Measurements from ENCODE around the gene HIVEP3. TPM values are rescaled to one million over a fixed set of nuclear protein-coding genes. Genes with fewer than 3 reads are reported as not detected.

Gene HIVEP3
- total RNA-seq, 1 donor from 2014 or later = 11.6 TPM

GRCh38 chr1:41590331-41590730, 328.4 kb downstream of the HIVEP3 start:
- DNase-seq (no peak), ATAC-seq (no peak)
- intact Hi-C loops (cut with DNase I) = no loop called here
- no peaks in the 10 kb centered on the region for H3K4me1 ChIP-seq
- no peaks in the 10 kb centered on the region for H3K9me3 ChIP-seq
- no peak overlapping the region for H3K27ac ChIP-seq
- no peak overlapping the region for H3K4me3 ChIP-seq
- no peaks in the 10 kb centered on the region for H3K27me3 ChIP-seq (ENCODE audit: low read depth)
- H3K36me3 ChIP-seq = no peaks in the 10 kb centered on the region
- no peak for TF ChIP-seq CTCF (IDR thresholded peaks at IDR 0.05)

- H3K9me3 ChIP-seq = no peaks in the 10 kb centered on the region
- DNase-seq (no peak), ATAC-seq (no peak)
- H3K27me3 ChIP-seq (ENCODE audit: low read depth) = no peaks in the 10 kb centered on the region
- no peak overlapping the region for H3K4me3 ChIP-seq
- no peaks in the 10 kb centered on the region for H3K4me1 ChIP-seq
- no peak overlapping the region for H3K27ac ChIP-seq
- TF ChIP-seq CTCF (IDR thresholded peaks at IDR 0.05) = no peak
- intact Hi-C loops (cut with DNase I) = no loop called here
- H3K36me3 ChIP-seq = peaks cover 5% of the 10 kb centered on the region
These were observed 329.3 kb downstream of the HIVEP3 start for GRCh38 chr1:41589395-41589794.

GRCh38 chr1:41588334-41588875, 330.3 kb downstream of the HIVEP3 start:
- peaks cover 8% of the 10 kb centered on the region for H3K36me3 ChIP-seq
- ATAC-seq (no peak), DNase-seq (no peak)
- no peaks in the 10 kb centered on the region for H3K4me1 ChIP-seq
- no peaks in the 10 kb centered on the region for H3K9me3 ChIP-seq
- no peak overlapping the region for H3K27ac ChIP-seq
- no peak overlapping the region for H3K4me3 ChIP-seq
- no peak for TF ChIP-seq CTCF (IDR thresholded peaks at IDR 0.05)
- intact Hi-C loops (cut with DNase I) = no loop called here
- H3K27me3 ChIP-seq (ENCODE audit: low read depth) = no peaks in the 10 kb centered on the region

GRCh38 chr1:41587791-41588190, 330.9 kb downstream of the HIVEP3 start:
- H3K4me1 ChIP-seq = no peaks in the 10 kb centered on the region
- no peak overlapping the region for H3K27ac ChIP-seq
- DNase-seq = no peak
- peaks cover 8% of the 10 kb centered on the region for H3K36me3 ChIP-seq
- TF ChIP-seq CTCF (IDR thresholded peaks at IDR 0.05) = no peak
- intact Hi-C loops (cut with DNase I) = no loop called here
- H3K9me3 ChIP-seq = no peaks in the 10 kb centered on the region
- no peaks in the 10 kb centered on the region for H3K27me3 ChIP-seq (ENCODE audit: low read depth)
- no peak overlapping the region for H3K4me3 ChIP-seq
- no peak for ATAC-seq

GRCh38 chr1:41586230-41586629, 332.5 kb downstream of the HIVEP3 start:
- H3K4me1 ChIP-seq = no peaks in the 10 kb centered on the region
- no peak overlapping the region for H3K27ac ChIP-seq
- intact Hi-C loops (cut with DNase I) = no loop called here
- ATAC-seq (no peak), DNase-seq (no peak)
- no peak overlapping the region for H3K4me3 ChIP-seq
- peaks cover 8% of the 10 kb centered on the region for H3K36me3 ChIP-seq
- no peaks in the 10 kb centered on the region for H3K27me3 ChIP-seq (ENCODE audit: low read depth)
- H3K9me3 ChIP-seq = no peaks in the 10 kb centered on the region
- TF ChIP-seq CTCF (IDR thresholded peaks at IDR 0.05) = no peak
